GM12878 (cell line): Measurements from ENCODE around the gene KDM6B. TPM values are rescaled to one million over a fixed set of nuclear protein-coding genes. Genes with fewer than 3 reads are reported as not detected.
A peak's percentile ranks its signal among the peaks of the same experiment; 100 is the strongest.

Source experiments
- ATF2 ChIP-seq: IDR thresholded peaks from 2 replicates; pipeline ENCODE4 v1.6.1; 2012; ENCODE audit warnings: low read length, inconsistent platforms
- BCL11A ChIP-seq: IDR thresholded peaks from 2 replicates; pipeline ENCODE4 v1.6.1; 2011; ENCODE audit warnings: low read depth, low read length
- BHLHE40 ChIP-seq, 2 experiments: fragments of 450-650 bp in 1 of 2; IDR thresholded peaks; 2 replicates each; pipeline ENCODE4 v1.6.1; 2011 to 2017; ENCODE audit warnings: low read depth in 2 of 2, borderline replicate concordance in 1 of 2, improper control_type of control experiment in 1 of 2, low read length in 1 of 2, mild to moderate bottlenecking in 1 of 2
- BRCA1 ChIP-seq: IDR thresholded peaks from 2 replicates; pipeline ENCODE4 v1.6.1; 2011; ENCODE audit warnings: low read depth, low read length, improper control_type of control experiment
- DPF2 ChIP-seq: fragments of 450-650 bp; IDR thresholded peaks from 2 replicates; pipeline ENCODE4 v1.6.1; 2017; ENCODE audit warnings: mild to moderate bottlenecking
- ELK1 ChIP-seq: IDR thresholded peaks from 2 replicates; pipeline ENCODE4 v1.6.1; 2012; ENCODE audit warnings: low read depth, low read length, improper control_type of control experiment
- HCFC1 ChIP-seq: fragments of 150-350 bp; IDR thresholded peaks from 2 replicates; pipeline ENCODE4 v1.6.1; 2014; ENCODE audit warnings: low read length
- IKZF1 ChIP-seq: fragments of 450-650 bp; conservative IDR thresholded peaks from 2 replicates; pipeline ENCODE4 v1.6.1; 2017; ENCODE audit warnings: antibody characterized with exemption, mild to moderate bottlenecking
- KAT2A ChIP-seq: conservative IDR thresholded peaks from 2 replicates; pipeline ENCODE4 v1.6.1; 2011; ENCODE audit warnings: low read depth, low read length; ENCODE audit not compliant: control insufficient read depth
- POU2F2 ChIP-seq: IDR thresholded peaks from 3 replicates; pipeline ENCODE4 v1.6.1; 2011; ENCODE audit warnings: low read depth, mild to moderate bottlenecking, low read length, borderline replicate concordance
- RAD21 ChIP-seq: IDR thresholded peaks from 2 replicates; pipeline ENCODE4 v1.6.1; 2011; ENCODE audit warnings: mild to moderate bottlenecking, low read depth, low read length, moderate library complexity; ENCODE audit not compliant: insufficient read depth
- RBBP5 ChIP-seq: fragments of 200-600 bp; sonication (generic); conservative IDR thresholded peaks from 2 replicates; pipeline ENCODE4 v1.6.1; 2016
- RCOR1 ChIP-seq: conservative IDR thresholded peaks from 2 replicates; pipeline ENCODE4 v1.6.1; 2012; ENCODE audit warnings: low read depth, low read length, improper control_type of control experiment
- REST ChIP-seq: IDR thresholded peaks from 2 replicates; pipeline ENCODE4 v1.6.1; 2012; ENCODE audit warnings: mild to moderate bottlenecking, low read depth, low read length
- SREBF1 ChIP-seq: IDR thresholded peaks from 2 replicates; pipeline ENCODE4 v1.6.1; 2012; ENCODE audit warnings: mild to moderate bottlenecking, low read length
- polyA plus RNA-seq, 11 experiments: library from polyadenylated mRNA; depleted of rRNA in 4 of 11; unstranded in 6 of 11; stranded (reverse) in 5 of 11; fragments of >200 nt; fragmentation: Nextera tagmentation in 4 of 11; fragmentation: Illumina TruSeq in 1 of 11; extraction: Ambion mirVana in 4 of 11; extraction: Trizol in 1 of 11; gene quantifications; 1 replicate in 1 of 11; 2 replicates in 10 of 11; pipeline versions ENCODE4 v1.2.1 to v1.2.3, GENCODE V29; 2011 to 2016; ENCODE audit warnings: inconsistent platforms in 2 of 11, missing spikeins in 2 of 11, low read depth in 1 of 11
- total RNA-seq, 4 experiments: library from RNA; depleted of rRNA in 3 of 4; stranded (reverse); fragments of >200 nt in 3 of 4; fragmentation: Illumina TruSeq in 1 of 4; extraction: Trizol in 1 of 4; gene quantifications; 2 replicates each; pipeline versions ENCODE4 v1.2.1 to v1.2.3, GENCODE V29; 2013 to 2021
- TF ChIP-seq, protein P1 (sequence below): IDR thresholded peaks from 2 replicates; pipeline ENCODE4 v1.6.1; 2012; ENCODE audit warnings: improper control_type of control experiment, low read depth, low read length; ENCODE audit not compliant: insufficient replicate concordance
- TF ChIP-seq, protein P2 (sequence below): IDR thresholded peaks from 2 replicates; pipeline ENCODE4 v1.6.1; 2011; ENCODE audit warnings: borderline replicate concordance, low read depth, mild to moderate bottlenecking, moderate library complexity, low read length; ENCODE audit not compliant: insufficient read depth, poor library complexity, severe bottlenecking

Gene KDM6B
- total and polyA plus RNA-seq, 10 of the 15 experiments (the other 5 are each of a cell fraction or from before 2014, with no cell fraction given) = 0.05 to 33.5 (median 2.3) TPM

DNA sequence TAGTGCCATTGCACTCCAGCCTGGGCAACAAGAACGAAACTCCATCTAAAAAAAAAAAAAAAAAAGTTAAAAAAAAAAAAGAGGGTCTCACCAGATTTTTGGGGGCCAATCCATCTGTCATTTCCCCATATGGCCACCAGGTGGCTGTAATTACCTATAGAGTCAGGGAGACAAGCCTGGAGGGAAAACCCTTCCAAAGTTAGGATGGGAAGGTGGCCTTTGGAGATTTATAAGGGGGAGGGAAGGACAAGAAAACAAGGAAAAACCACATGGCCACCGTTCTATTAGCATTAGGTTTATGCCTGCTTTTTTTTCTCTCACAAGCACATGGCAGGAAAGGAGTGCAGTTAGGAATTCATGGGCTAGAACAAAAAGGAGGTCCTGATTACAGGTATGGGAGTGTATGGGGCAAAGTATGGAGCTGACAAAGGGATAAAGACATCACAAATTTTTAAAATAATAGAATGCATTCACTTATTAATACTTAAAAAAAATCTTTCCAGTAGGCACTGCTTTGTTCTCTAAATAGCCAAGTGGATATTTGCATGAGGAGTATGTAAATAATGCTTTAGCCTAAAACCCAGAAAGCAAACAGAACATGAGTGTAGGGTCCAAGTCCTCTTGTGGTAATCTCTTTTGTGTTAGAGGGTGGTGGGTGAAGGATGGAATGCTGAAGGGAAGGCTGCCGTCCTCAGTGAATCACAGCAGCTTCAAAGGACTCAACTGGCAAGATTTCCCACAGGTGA is 28.8 kb downstream of the KDM6B start (continued):
- TF ChIP-seq, protein P1, sequence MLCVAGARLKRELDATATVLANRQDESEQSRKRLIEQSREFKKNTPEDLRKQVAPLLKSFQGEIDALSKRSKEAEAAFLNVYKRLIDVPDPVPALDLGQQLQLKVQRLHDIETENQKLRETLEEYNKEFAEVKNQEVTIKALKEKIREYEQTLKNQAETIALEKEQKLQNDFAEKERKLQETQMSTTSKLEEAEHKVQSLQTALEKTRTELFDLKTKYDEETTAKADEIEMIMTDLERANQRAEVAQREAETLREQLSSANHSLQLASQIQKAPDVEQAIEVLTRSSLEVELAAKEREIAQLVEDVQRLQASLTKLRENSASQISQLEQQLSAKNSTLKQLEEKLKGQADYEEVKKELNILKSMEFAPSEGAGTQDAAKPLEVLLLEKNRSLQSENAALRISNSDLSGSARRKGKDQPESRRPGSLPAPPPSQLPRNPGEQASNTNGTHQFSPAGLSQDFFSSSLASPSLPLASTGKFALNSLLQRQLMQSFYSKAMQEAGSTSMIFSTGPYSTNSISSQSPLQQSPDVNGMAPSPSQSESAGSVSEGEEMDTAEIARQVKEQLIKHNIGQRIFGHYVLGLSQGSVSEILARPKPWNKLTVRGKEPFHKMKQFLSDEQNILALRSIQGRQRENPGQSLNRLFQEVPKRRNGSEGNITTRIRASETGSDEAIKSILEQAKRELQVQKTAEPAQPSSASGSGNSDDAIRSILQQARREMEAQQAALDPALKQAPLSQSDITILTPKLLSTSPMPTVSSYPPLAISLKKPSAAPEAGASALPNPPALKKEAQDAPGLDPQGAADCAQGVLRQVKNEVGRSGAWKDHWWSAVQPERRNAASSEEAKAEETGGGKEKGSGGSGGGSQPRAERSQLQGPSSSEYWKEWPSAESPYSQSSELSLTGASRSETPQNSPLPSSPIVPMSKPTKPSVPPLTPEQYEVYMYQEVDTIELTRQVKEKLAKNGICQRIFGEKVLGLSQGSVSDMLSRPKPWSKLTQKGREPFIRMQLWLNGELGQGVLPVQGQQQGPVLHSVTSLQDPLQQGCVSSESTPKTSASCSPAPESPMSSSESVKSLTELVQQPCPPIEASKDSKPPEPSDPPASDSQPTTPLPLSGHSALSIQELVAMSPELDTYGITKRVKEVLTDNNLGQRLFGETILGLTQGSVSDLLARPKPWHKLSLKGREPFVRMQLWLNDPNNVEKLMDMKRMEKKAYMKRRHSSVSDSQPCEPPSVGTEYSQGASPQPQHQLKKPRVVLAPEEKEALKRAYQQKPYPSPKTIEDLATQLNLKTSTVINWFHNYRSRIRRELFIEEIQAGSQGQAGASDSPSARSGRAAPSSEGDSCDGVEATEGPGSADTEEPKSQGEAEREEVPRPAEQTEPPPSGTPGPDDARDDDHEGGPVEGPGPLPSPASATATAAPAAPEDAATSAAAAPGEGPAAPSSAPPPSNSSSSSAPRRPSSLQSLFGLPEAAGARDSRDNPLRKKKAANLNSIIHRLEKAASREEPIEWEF = no peak
- TF ChIP-seq IKZF1 = no peak
- TF ChIP-seq, protein P2, sequence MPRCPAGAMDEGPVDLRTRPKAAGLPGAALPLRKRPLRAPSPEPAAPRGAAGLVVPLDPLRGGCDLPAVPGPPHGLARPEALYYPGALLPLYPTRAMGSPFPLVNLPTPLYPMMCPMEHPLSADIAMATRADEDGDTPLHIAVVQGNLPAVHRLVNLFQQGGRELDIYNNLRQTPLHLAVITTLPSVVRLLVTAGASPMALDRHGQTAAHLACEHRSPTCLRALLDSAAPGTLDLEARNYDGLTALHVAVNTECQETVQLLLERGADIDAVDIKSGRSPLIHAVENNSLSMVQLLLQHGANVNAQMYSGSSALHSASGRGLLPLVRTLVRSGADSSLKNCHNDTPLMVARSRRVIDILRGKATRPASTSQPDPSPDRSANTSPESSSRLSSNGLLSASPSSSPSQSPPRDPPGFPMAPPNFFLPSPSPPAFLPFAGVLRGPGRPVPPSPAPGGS = no peak
- no peak for TF ChIP-seq RBBP5
- no peak for TF ChIP-seq BHLHE40 (IDR thresholded peaks at IDR 0.05; ENCODE audit: borderline replicate concordance in 1 of 2, low read depth in 2 of 2, low read length in 1 of 2)
- no peak for TF ChIP-seq KAT2A
- peak; percentile 93 for TF ChIP-seq RAD21
- TF ChIP-seq ELK1 = no peak
- TF ChIP-seq RCOR1 = no peak
- no peak for TF ChIP-seq HCFC1
- TF ChIP-seq DPF2 = no peak
- no peak for TF ChIP-seq REST
- no peak for TF ChIP-seq BCL11A
- no peak for TF ChIP-seq ATF2
- TF ChIP-seq POU2F2 = no peak
- TF ChIP-seq BRCA1 = no peak
- no peak for TF ChIP-seq SREBF1
